ENCODE measurements around the gene ARHGEF3. TPM values are rescaled to one million over a fixed set of nuclear protein-coding genes. Genes with fewer than 3 reads are reported as not detected.

The ARHGEF3 gene
- total and polyA plus RNA-seq, 2 experiments from 2014 or later = 41.7 to 63.8 TPM

GRCh38 chr3:56782906-56783305 is 18.8 kb downstream of the ARHGEF3 start:
- Histone ChIP-seq H4K20me1 (ENCODE audit: insufficient read depth, poor library complexity, severe bottlenecking) (peaks cover 67% of the 10 kb centered on the region), H2AFZ (no peak overlapping the region), H3K4me3 (no peak overlapping the region), H3K79me2 (peaks cover 88% of the 10 kb centered on the region), H3K27ac (peak overlapping the region; percentile 26), H3K36me3 (replicated peaks; ENCODE audit: insufficient read depth, low read depth) (no peaks in the 10 kb centered on the region), H3K4me1 (ENCODE audit: insufficient read depth) (peaks cover 34% of the 10 kb centered on the region), H3K9me2 (replicated peaks; ENCODE audit: insufficient read depth) (no peaks in the 10 kb centered on the region), H3K27me3 (no peaks in the 10 kb centered on the region), H3K9me3 (ENCODE audit: low read depth) (no peaks in the 10 kb centered on the region), H3K4me2 (peak overlapping the region; percentile 55)
- no peak for DNase-seq (ENCODE audit: low spot score)
- 67% methylated on average over 2 of the region's 2 CpGs for WGBS (ENCODE audit: low lambda C conversion rate, missing lambda C conversion rate)
- TF ChIP-seq EZH2 (IDR thresholded peaks at IDR 0.05; ENCODE audit: borderline replicate concordance) = no peak
- TF ChIP-seq EZH2phosphoT487 (IDR thresholded peaks at IDR 0.05; ENCODE audit: low read depth, severe bottlenecking, unreplicated experiment) = no peak
- no peak for TF ChIP-seq CTCF (IDR thresholded peaks at IDR 0.05; ENCODE audit: poor library complexity)

GRCh38 chr3:56782215-56782614 is 19.5 kb downstream of the ARHGEF3 start:
- no peak overlapping the region for H3K4me3 ChIP-seq
- no peak for DNase-seq (ENCODE audit: low spot score)
- H3K27me3 ChIP-seq = no peaks in the 10 kb centered on the region
- H3K4me1 ChIP-seq (ENCODE audit: insufficient read depth) = peaks cover 34% of the 10 kb centered on the region
- 53% methylated on average over 4 of the region's 4 CpGs for WGBS (ENCODE audit: low lambda C conversion rate, missing lambda C conversion rate)
- H3K79me2 ChIP-seq = peaks cover 88% of the 10 kb centered on the region
- TF ChIP-seq EZH2phosphoT487 (IDR thresholded peaks at IDR 0.05; ENCODE audit: low read depth, severe bottlenecking, unreplicated experiment) = no peak
- TF ChIP-seq EZH2 (IDR thresholded peaks at IDR 0.05; ENCODE audit: borderline replicate concordance) = no peak
- no peak for TF ChIP-seq CTCF (IDR thresholded peaks at IDR 0.05; ENCODE audit: poor library complexity)
- no peak overlapping the region for H2AFZ ChIP-seq
- no peaks in the 10 kb centered on the region for H3K9me2 ChIP-seq (replicated peaks; ENCODE audit: insufficient read depth)
- H3K36me3 ChIP-seq (replicated peaks; ENCODE audit: insufficient read depth, low read depth) = no peaks in the 10 kb centered on the region
- H3K4me2 ChIP-seq = peak overlapping the region; percentile 26
- peaks cover 68% of the 10 kb centered on the region for H4K20me1 ChIP-seq (ENCODE audit: insufficient read depth, poor library complexity, severe bottlenecking)
- H3K27ac ChIP-seq = no peak overlapping the region
- H3K9me3 ChIP-seq (ENCODE audit: low read depth) = no peaks in the 10 kb centered on the region

- WGBS (ENCODE audit: low lambda C conversion rate, missing lambda C conversion rate) = 95% methylated on average over 2 of the region's 2 CpGs
- Histone ChIP-seq H3K27ac (no peak overlapping the region), H3K4me3 (no peak overlapping the region), H3K9me2 (replicated peaks; ENCODE audit: insufficient read depth) (no peaks in the 10 kb centered on the region), H3K27me3 (no peaks in the 10 kb centered on the region), H3K36me3 (replicated peaks; ENCODE audit: insufficient read depth, low read depth) (no peaks in the 10 kb centered on the region), H3K4me1 (ENCODE audit: insufficient read depth) (peaks cover 39% of the 10 kb centered on the region), H3K79me2 (peaks cover 88% of the 10 kb centered on the region), H3K4me2 (no peak overlapping the region), H4K20me1 (ENCODE audit: insufficient read depth, poor library complexity, severe bottlenecking) (peaks cover 71% of the 10 kb centered on the region), H2AFZ (no peak overlapping the region), H3K9me3 (ENCODE audit: low read depth) (no peaks in the 10 kb centered on the region)
- no peak for TF ChIP-seq EZH2phosphoT487 (IDR thresholded peaks at IDR 0.05; ENCODE audit: low read depth, severe bottlenecking, unreplicated experiment)
- no peak for TF ChIP-seq EZH2 (IDR thresholded peaks at IDR 0.05; ENCODE audit: borderline replicate concordance)
- no peak for TF ChIP-seq CTCF (IDR thresholded peaks at IDR 0.05; ENCODE audit: poor library complexity)
- no peak for DNase-seq (ENCODE audit: low spot score)
Measured at GRCh38 chr3:56781762-56782161, 20.0 kb downstream of the ARHGEF3 start.

- Histone ChIP-seq H3K9me3 (ENCODE audit: low read depth) (no peaks in the 10 kb centered on the region), H3K4me2 (no peak overlapping the region), H3K79me2 (peaks cover 88% of the 10 kb centered on the region), H3K27me3 (no peaks in the 10 kb centered on the region), H3K4me1 (ENCODE audit: insufficient read depth) (peaks cover 47% of the 10 kb centered on the region), H3K27ac (no peak overlapping the region), H2AFZ (no peak overlapping the region), H3K4me3 (no peak overlapping the region), H3K36me3 (replicated peaks; ENCODE audit: insufficient read depth, low read depth) (no peaks in the 10 kb centered on the region), H3K9me2 (replicated peaks; ENCODE audit: insufficient read depth) (no peaks in the 10 kb centered on the region), H4K20me1 (ENCODE audit: insufficient read depth, poor library complexity, severe bottlenecking) (peaks cover 73% of the 10 kb centered on the region)
- 100% methylated on average over 2 of the region's 2 CpGs for WGBS (ENCODE audit: low lambda C conversion rate, missing lambda C conversion rate)
- no peak for TF ChIP-seq EZH2phosphoT487 (IDR thresholded peaks at IDR 0.05; ENCODE audit: low read depth, severe bottlenecking, unreplicated experiment)
- TF ChIP-seq EZH2 (IDR thresholded peaks at IDR 0.05; ENCODE audit: borderline replicate concordance) = no peak
- no peak for TF ChIP-seq CTCF (IDR thresholded peaks at IDR 0.05; ENCODE audit: poor library complexity)
- no peak for DNase-seq (ENCODE audit: low spot score)
Measured at GRCh38 chr3:56780936-56781335, 20.8 kb downstream of the ARHGEF3 start.
